Muscle of leg (tissue), 11 donors: ENCODE data around the gene NKAIN2. TPM values are rescaled to one million over a fixed set of nuclear protein-coding genes. Genes with fewer than 3 reads are reported as not detected.
A peak's percentile ranks its signal among the peaks of the same experiment; 100 is the strongest.

Source experiments
- DNase-seq: peaks from one replicate; pipeline ENCODE4 v3.0.0; 2013
- H3K27ac ChIP-seq: one replicate; pipeline ENCODE4 v1.5.1; 2013; ENCODE audit warnings: mild to moderate bottlenecking, low read length, control low read depth
- H3K27me3 ChIP-seq: one replicate; pipeline ENCODE4 v1.6.1; 2013; ENCODE audit warnings: low read length; ENCODE audit not compliant: control insufficient read depth, insufficient read depth
- H3K36me3 ChIP-seq: one replicate; pipeline ENCODE4 v1.6.1; 2013; ENCODE audit warnings: low read length; ENCODE audit not compliant: control insufficient read depth, insufficient read depth
- H3K4me1 ChIP-seq: one replicate; pipeline ENCODE4 v1.6.1; 2013; ENCODE audit warnings: low read length; ENCODE audit not compliant: control insufficient read depth, insufficient read depth
- H3K4me3 ChIP-seq: one replicate; pipeline ENCODE4 v1.5.1; 2013; ENCODE audit warnings: low read length, control low read depth
- H3K9me3 ChIP-seq: replicated peaks from 2 replicates; pipeline ENCODE4 v1.6.1; 2013; ENCODE audit warnings: low read depth, low read length; ENCODE audit not compliant: control insufficient read depth
- WGBS: methylation state at CpG from one replicate; pipeline ENCODE4 v1.1.5; 2013; ENCODE audit warnings: missing lambda C conversion rate; ENCODE audit not compliant: insufficient coverage; 5-methylcytosine and 5-hydroxymethylcytosine counted together
- polyA plus RNA-seq, 8 donors: library from polyadenylated mRNA; unstranded; fragments of 120-200 nt; gene quantifications; one replicate each; pipeline versions ENCODE4 v1.2.1 to v1.2.3, GENCODE V29; 2013; ENCODE audit warnings: inconsistent platforms in 1 of 8, low replicate concordance in 1 of 8; ENCODE audit not compliant: insufficient read length in 8 of 8, insufficient read depth in 1 of 8
- total RNA-seq: library from RNA; stranded (reverse); fragments of 120-200 nt; gene quantifications from one replicate; pipeline ENCODE4 v1.2.4, GENCODE V29; 2013

NKAIN2 gene
- total and polyA plus RNA-seq, 9 donors, result 2.5 to 10.1 (median 7.9) TPM

DNA sequence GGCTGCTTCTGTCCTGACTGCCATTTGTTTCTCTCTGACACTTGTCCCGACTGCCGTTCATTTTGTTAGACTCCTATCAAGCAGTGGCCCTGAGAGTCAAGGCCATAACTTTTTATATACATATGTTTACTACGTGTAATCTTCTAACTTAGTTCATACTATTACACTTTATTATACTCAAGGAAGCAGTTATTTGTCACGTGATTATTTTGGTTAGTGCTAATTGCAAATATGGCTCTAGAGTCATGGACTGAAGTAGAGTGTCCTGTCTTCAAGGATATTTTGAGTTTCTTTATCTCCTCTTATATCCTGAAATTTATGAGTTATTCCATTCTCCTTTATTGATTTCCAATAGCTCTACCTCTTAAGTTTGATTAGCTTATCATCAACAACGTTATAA, 864.4 kb downstream of the NKAIN2 start:
- no peaks in the 10 kb centered on the region for H3K4me1 ChIP-seq
- no peak overlapping the region for H3K4me3 ChIP-seq
- H3K27ac ChIP-seq, result no peak overlapping the region
- no peaks in the 10 kb centered on the region for H3K9me3 ChIP-seq
- DNase-seq, result no peak
- no CpG with 5 or more reads among the region's 5 CpGs for WGBS
- H3K27me3 ChIP-seq, result no peaks in the 10 kb centered on the region
- H3K36me3 ChIP-seq, result no peaks in the 10 kb centered on the region

DNA sequence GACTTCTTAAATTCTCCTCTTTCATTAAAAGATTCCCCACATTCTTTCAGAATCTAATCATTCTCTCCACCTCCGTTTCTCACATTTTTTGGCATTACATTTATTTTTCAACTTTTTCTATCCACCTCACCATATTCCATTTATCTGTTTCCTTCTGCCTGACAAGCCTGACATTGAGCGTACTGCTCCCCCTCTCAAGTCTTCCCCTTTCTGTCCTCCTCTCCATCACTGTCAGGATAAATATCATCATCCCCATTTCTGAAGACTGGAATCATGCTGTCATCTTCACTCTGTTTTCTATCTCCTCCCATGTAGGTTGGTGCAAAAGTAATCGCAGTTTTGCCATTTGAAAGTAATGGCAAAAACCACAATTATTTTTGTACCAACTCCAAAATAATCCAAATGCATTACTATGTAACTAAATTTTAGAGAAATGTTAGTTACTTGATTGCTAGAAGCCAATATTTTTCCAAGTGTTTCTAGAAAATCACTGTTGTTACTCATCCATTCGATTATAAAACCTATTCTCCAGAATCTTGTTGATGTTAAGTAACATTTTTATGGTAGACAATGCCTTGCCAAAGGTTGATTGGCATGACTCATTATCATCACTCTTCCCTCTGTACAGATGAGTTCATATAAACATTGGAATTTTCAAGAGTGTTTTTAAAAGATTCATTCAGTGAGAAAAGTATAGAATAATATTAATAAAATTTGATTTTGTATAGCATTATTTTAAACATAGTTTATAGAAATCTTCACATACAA, 866.2 kb downstream of the NKAIN2 start:
- peaks cover 3% of the 10 kb centered on the region for H3K9me3 ChIP-seq
- no peaks in the 10 kb centered on the region for H3K27me3 ChIP-seq
- H3K4me3 ChIP-seq, result no peak overlapping the region
- H3K4me1 ChIP-seq, result no peaks in the 10 kb centered on the region
- 80% methylated on average over 2 of the region's 4 CpGs for WGBS
- H3K27ac ChIP-seq, result no peak overlapping the region
- DNase-seq, result no peak
- H3K36me3 ChIP-seq, result no peaks in the 10 kb centered on the region

DNA sequence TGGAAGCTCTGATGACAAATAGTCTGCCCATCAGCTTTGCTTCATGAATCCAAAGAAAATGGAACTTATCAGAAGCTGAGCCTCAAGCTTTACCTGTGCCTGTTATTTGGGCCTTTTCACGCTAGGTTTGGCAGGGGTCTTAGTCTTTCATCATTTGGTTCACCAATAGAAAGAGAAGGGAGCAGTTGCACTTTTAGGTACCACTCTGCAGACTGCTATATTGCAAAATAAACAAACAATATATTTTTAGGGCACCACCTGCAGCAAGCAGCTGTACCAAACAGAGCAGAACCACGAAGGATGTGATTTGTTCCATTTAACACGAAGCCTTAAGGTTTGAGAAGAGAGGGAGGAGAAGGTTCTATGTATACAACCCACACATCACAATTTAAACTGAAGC, 867.1 kb downstream of the NKAIN2 start:
- Histone ChIP-seq H3K36me3 (no peaks in the 10 kb centered on the region), H3K9me3 (peaks cover 3% of the 10 kb centered on the region), H3K27ac (no peak overlapping the region), H3K27me3 (no peaks in the 10 kb centered on the region), H3K4me3 (no peak overlapping the region), H3K4me1 (no peaks in the 10 kb centered on the region)
- DNase-seq, result no peak
- WGBS, result no CpG with 5 or more reads among the region's 3 CpGs

DNA sequence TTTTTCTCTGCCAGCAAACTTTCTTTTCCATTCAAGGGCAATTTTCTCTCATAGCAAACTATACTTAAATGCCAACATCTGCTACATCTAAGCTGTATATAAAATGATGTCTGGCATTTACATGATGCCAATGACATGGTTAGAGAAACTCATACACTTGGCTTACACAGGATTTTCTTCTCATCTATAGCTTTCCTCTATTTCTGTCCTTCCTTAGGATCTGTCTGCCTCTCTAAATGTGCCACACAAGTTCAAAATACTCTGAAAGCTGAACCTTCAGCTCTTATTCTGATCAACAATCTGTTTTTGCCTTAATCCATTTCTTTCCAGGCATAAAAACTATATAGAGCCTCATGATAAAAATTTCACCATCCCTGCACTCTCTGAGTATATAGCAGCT, 867.7 kb downstream of the NKAIN2 start:
- H3K9me3 ChIP-seq, result peaks cover 3% of the 10 kb centered on the region
- H3K27me3 ChIP-seq, result no peaks in the 10 kb centered on the region
- no peak overlapping the region for H3K27ac ChIP-seq
- no peak overlapping the region for H3K4me3 ChIP-seq
- no peaks in the 10 kb centered on the region for H3K4me1 ChIP-seq
- H3K36me3 ChIP-seq, result no peaks in the 10 kb centered on the region
- DNase-seq, result no peak

DNA sequence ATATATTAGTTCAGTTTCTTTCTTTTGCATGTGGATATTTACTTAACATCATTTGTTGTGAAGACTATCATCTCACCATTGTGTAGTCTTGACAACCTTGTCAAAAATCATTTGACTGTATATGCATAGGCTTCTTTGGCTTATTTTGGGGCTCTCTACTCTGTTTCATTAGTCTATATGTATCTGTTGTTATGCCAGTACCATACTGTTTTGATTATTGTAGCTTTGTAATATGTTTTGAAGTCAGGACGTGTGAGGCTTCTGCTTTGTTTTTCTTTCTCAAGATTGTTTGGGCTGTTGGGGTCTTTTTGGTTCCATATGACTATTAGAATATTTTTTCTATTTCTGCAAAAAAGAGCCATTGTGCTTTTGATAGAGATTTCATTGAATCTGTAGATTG, 870.4 kb downstream of the NKAIN2 start:
- no peaks in the 10 kb centered on the region for H3K36me3 ChIP-seq
- H3K27ac ChIP-seq, result no peak overlapping the region
- WGBS, result no CpG with 5 or more reads among the region's 1 CpG
- no peak overlapping the region for H3K4me3 ChIP-seq
- no peak for DNase-seq
- H3K9me3 ChIP-seq, result peaks cover 8% of the 10 kb centered on the region
- no peaks in the 10 kb centered on the region for H3K4me1 ChIP-seq
- no peaks in the 10 kb centered on the region for H3K27me3 ChIP-seq

DNA sequence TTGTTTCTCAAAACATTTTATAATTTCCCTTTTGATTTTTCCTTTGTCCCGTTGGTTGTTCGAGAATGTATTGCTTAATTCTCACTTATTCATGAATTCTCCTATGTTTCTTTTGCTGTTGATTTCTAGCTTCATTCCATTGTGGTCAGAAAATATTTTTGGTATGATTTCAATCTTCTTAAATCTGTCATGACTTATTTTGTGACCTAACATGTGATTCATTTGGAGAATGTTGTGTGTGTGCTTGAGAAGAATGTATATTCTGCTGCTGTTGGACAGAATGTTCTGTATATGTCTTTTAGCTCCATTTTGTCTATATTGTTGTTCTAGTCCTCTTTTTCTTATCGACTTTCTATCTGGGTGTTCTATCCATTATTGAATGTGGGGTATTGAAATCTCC, 872.4 kb downstream of the NKAIN2 start:
- Histone ChIP-seq H3K4me1 (no peaks in the 10 kb centered on the region), H3K9me3 (peaks cover 11% of the 10 kb centered on the region), H3K27ac (no peak overlapping the region), H3K27me3 (no peaks in the 10 kb centered on the region), H3K4me3 (no peak overlapping the region), H3K36me3 (no peaks in the 10 kb centered on the region)
- no peak for DNase-seq
- WGBS, result no CpG with 5 or more reads among the region's 3 CpGs

DNA sequence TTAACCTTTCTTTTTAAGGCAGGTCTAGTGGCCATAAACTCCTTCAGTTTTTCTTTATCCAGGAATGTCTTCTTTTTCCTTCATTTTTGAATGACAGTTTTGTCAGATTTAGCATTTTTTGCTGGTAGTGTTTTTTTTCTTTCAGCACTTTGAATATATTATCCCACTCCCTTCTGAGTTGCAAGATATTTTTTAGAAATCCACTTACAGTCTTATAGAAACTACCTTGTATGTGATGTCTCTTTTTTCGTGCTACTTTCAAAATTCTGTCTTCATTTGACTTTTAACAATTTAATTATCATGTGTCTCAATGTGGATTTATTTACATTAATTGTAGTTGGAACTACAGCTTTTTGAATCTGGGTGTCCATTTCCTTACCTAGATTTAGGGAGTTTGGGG, 874.2 kb downstream of the NKAIN2 start:
- H3K36me3 ChIP-seq, result no peaks in the 10 kb centered on the region
- H3K27me3 ChIP-seq, result no peaks in the 10 kb centered on the region
- peaks cover 11% of the 10 kb centered on the region for H3K9me3 ChIP-seq
- WGBS, result no CpG with 5 or more reads among the region's 1 CpG
- H3K4me1 ChIP-seq, result no peaks in the 10 kb centered on the region
- DNase-seq, result no peak
- no peak overlapping the region for H3K4me3 ChIP-seq
- no peak overlapping the region for H3K27ac ChIP-seq

DNA sequence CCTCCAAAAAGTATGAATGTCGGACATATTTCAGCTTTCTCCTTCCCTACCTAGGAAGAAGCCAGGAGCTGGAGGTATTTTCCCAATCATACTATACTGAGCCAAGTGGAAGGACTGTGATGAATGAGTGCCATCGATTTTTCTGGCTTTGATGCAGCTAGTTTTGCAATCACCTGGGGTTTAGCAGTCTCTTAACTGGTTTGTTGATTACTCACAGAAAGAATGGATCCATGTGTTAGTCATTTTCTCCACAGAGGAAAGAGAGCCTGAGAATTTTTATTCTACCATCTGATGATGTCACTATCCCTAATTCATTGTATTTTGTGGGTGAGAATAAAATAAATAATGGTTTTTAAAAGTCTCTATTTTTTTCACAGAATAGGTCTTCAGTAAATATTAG, 875.7 kb downstream of the NKAIN2 start:
- peaks cover 8% of the 10 kb centered on the region for H3K9me3 ChIP-seq
- WGBS, result no CpG with 5 or more reads among the region's 2 CpGs

DNA sequence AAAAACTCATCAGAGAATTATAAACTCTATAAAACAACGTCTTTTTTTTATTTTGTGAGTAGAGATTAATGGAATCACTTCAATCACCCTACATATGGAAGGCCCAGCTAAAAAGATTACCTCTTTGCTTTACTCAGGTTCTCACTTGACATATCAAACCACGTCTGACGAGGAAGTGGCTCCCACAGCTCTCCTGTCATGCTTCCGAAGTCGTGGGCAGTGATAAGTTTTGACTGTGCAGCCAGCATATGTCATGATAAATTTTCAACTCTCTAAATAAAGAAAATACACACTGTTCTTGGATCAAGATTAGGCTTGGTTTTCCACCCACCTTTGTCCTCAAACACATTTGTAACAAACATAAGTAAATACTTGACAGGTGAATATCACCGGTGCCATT, 879.1 kb downstream of the NKAIN2 start:
- Histone ChIP-seq H3K27me3 (no peaks in the 10 kb centered on the region), H3K27ac (no peak overlapping the region), H3K9me3 (peaks cover 10% of the 10 kb centered on the region)

More for the DNA sequence above, 875.7 kb downstream of the NKAIN2 start:
- no peaks in the 10 kb centered on the region for H3K4me1 ChIP-seq
- no peak for DNase-seq
- no peak overlapping the region for H3K27ac ChIP-seq
- H3K27me3 ChIP-seq, result no peaks in the 10 kb centered on the region
- H3K4me3 ChIP-seq, result no peak overlapping the region
- no peaks in the 10 kb centered on the region for H3K36me3 ChIP-seq

DNA sequence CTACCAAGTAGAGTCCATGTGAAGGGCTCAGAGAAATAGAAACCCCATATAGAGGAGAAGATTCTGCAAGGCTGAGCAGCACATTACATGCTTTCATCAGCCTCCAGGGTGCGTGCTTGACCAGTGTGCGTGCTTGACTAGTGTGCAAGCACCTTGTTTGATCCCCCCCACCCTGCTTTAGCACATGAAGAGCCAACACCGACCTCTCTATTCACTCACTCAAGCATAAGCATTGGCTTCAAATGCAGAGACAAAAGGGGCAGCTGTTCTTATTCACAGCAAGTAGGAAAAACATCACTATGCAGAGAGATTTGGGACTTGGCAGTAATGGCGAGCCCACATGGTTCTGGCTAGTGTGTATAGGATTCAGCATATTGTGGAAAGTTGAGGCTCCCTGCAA, 879.8 kb downstream of the NKAIN2 start:
- WGBS, result 60% methylated on average over 2 of the region's 4 CpGs
- peak; percentile 21 for DNase-seq
- Histone ChIP-seq H3K4me1 (no peaks in the 10 kb centered on the region), H3K36me3 (no peaks in the 10 kb centered on the region), H3K27ac (no peak overlapping the region), H3K27me3 (no peaks in the 10 kb centered on the region), H3K4me3 (no peak overlapping the region), H3K9me3 (peaks cover 10% of the 10 kb centered on the region)

More for the DNA sequence above, 879.1 kb downstream of the NKAIN2 start:
- DNase-seq, result no peak
- Histone ChIP-seq H3K4me3 (no peak overlapping the region), H3K4me1 (no peaks in the 10 kb centered on the region), H3K36me3 (no peaks in the 10 kb centered on the region)
- 90% methylated on average over 4 of the region's 6 CpGs for WGBS

DNA sequence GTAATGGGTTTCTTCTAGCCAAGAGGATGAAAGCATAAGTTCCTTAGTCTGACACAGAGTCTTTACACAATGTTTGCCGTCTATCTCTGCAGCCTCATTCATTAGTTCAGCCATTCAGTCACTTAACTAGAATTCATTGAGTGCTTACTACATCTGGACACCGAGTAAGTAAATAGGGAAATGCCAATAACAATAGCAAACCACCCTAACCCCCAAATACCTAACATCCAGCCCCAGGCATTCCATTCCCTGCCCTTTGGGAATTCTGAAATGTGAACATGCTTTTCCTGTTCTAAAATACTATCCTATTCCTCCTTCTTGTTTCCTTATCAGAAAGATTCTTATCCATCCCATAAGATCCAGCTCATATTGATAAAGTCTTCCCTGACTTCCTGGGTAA, 881.0 kb downstream of the NKAIN2 start:
- Histone ChIP-seq H3K9me3 (peaks cover 2% of the 10 kb centered on the region), H3K4me3 (no peak overlapping the region), H3K27me3 (no peaks in the 10 kb centered on the region), H3K27ac (no peak overlapping the region), H3K4me1 (no peaks in the 10 kb centered on the region), H3K36me3 (no peaks in the 10 kb centered on the region)
- WGBS, result no CpG with 5 or more reads among the region's 2 CpGs
- DNase-seq, result no peak
